Measurements from ENCODE around the gene IP6K1.

DNA sequence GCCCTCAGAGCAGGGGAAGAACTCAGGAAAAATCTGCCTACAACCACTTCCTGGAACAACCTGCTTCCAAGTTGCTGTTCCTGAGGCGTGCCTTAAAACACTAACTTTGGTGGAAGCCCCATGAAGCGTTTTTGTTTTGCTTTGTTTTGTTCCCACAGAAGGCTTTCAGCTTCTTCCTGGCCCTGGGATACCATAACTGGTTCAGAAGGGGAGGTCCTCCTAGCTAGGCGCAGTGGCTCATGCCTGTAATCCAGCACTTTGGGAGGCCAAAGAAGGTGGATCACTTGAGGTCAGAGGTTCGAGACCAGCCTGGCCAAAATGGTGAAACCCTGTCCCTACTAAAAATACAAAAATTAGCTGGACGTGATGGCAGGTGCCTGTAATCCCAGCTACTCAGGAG, 1.2 kb upstream of the IP6K1 start:
- TF ChIP-seq ZBTB26 (tag by site-specific recombination; optimal IDR thresholded peaks at IDR 0.05) = no peak
- no peak for TF ChIP-seq KLF10 (tag by site-specific recombination; IDR thresholded peaks at IDR 0.05)
- TF ChIP-seq, protein P1, sequence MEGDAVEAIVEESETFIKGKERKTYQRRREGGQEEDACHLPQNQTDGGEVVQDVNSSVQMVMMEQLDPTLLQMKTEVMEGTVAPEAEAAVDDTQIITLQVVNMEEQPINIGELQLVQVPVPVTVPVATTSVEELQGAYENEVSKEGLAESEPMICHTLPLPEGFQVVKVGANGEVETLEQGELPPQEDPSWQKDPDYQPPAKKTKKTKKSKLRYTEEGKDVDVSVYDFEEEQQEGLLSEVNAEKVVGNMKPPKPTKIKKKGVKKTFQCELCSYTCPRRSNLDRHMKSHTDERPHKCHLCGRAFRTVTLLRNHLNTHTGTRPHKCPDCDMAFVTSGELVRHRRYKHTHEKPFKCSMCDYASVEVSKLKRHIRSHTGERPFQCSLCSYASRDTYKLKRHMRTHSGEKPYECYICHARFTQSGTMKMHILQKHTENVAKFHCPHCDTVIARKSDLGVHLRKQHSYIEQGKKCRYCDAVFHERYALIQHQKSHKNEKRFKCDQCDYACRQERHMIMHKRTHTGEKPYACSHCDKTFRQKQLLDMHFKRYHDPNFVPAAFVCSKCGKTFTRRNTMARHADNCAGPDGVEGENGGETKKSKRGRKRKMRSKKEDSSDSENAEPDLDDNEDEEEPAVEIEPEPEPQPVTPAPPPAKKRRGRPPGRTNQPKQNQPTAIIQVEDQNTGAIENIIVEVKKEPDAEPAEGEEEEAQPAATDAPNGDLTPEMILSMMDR (tag by site-specific recombination; IDR thresholded peaks at IDR 0.05) = no peak
- TF ChIP-seq ZNF707 (tag by site-specific recombination; IDR thresholded peaks at IDR 0.05) = no peak
- TF ChIP-seq WT1 (tag by site-specific recombination; IDR thresholded peaks at IDR 0.05) = no peak
- TF ChIP-seq PBX3 (CRISPR knock-in tag; IDR thresholded peaks at IDR 0.05) = no peak
- no peak for TF ChIP-seq GLI4 (tag by site-specific recombination; IDR thresholded peaks at IDR 0.05)
- TF ChIP-seq, protein P2, sequence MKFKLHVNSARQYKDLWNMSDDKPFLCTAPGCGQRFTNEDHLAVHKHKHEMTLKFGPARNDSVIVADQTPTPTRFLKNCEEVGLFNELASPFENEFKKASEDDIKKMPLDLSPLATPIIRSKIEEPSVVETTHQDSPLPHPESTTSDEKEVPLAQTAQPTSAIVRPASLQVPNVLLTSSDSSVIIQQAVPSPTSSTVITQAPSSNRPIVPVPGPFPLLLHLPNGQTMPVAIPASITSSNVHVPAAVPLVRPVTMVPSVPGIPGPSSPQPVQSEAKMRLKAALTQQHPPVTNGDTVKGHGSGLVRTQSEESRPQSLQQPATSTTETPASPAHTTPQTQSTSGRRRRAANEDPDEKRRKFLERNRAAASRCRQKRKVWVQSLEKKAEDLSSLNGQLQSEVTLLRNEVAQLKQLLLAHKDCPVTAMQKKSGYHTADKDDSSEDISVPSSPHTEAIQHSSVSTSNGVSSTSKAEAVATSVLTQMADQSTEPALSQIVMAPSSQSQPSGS (tag by site-specific recombination; IDR thresholded peaks at IDR 0.05; ENCODE audit: low read depth) = no peak
- no peak for TF ChIP-seq ZSCAN5A (tag by site-specific recombination; IDR thresholded peaks at IDR 0.05)
